ENCODE measurements around the gene VPS37B. TPM values are rescaled to one million over a fixed set of nuclear protein-coding genes. Genes with fewer than 3 reads are reported as not detected.

Gene VPS37B
- total and polyA plus RNA-seq, 2 of the 8 experiments (the other 6 are each of a cell fraction or from before 2014, with no cell fraction given), result 11.9 to 15.7 TPM

DNA sequence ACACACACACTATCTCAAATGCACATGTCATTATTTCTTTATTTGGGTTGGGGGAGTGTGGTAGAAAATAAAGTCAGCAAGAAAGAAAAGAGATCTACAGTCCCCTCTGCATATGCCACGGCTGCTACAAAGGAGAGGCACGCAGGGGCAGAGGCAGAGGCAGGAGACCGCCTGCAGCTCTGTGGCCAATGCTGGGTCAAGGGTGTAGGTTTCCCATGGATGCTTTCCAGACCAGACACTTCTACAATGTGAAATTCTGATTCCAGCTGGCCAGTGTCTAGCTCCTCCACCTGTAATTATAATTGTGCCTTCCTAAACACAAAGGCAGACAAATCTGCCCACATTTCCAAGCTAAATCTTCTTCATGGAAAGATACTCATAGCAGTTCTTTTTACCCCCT lies 19.2 kb downstream of the VPS37B start:
- peaks cover 50 to 69% of the 10 kb centered on the region in 2 experiments for H4K20me1 ChIP-seq (replicated peaks in 1 of 2; ENCODE audit: control insufficient read depth in 1 of 2, insufficient read depth in 2 of 2, low read length in 2 of 2)
- H2AK5ac ChIP-seq (ENCODE audit: low read depth, low read length), result no peak overlapping the region
- H3K79me2 ChIP-seq (ENCODE audit: control insufficient read depth in 1 of 2, insufficient read depth in 2 of 2, low read length in 2 of 2), result peaks cover 0 to 10% of the 10 kb centered on the region in 2 experiments; a peak in 1 of 4 replicates

More for the DNA sequence above, 19.2 kb downstream of the VPS37B start:
- Histone ChIP-seq H2BK15ac (ENCODE audit: low read length) (no peak overlapping the region), H2BK12ac (ENCODE audit: low read depth, low read length) (no peak overlapping the region), H2BK20ac (ENCODE audit: low read length) (no peak overlapping the region), H3K36me3 (ENCODE audit: control insufficient read depth in 2 of 4, insufficient read depth in 4 of 4, low read length in 3 of 4) (no peaks in the 10 kb centered on the region), H4K8ac (ENCODE audit: extremely low read depth, insufficient read depth, low read length) (no peak overlapping the region), H3K14ac (ENCODE audit: insufficient read length) (no peak overlapping the region), H3K4ac (replicated peaks; ENCODE audit: insufficient read length, low read depth, low read length) (no peak overlapping the region), H3K56ac (replicated peaks; ENCODE audit: insufficient read length, low read depth, low read length) (no peak overlapping the region), H3K4me1 (replicated peaks in 1 of 4; ENCODE audit: control insufficient read depth in 3 of 4, insufficient read depth in 4 of 4, low read length in 3 of 4) (peaks cover 6 to 23% (median 8%) of the 10 kb centered on the region in 4 experiments), H3K9me3 (ENCODE audit: insufficient read depth in 2 of 2, low read depth in 1 of 2, low read length in 1 of 2) (no peaks in the 10 kb centered on the region), H3K18ac (ENCODE audit: extremely low read depth, low read length) (no peak overlapping the region), H4K91ac (replicated peaks; ENCODE audit: insufficient read length, low read length) (no peak overlapping the region), H4K5ac (ENCODE audit: insufficient read length, low read depth, low read length) (no peak overlapping the region), H2AFZ (ENCODE audit: low read length) (no peak overlapping the region), H2BK5ac (ENCODE audit: low read depth, low read length) (no peak overlapping the region), H3K9ac (replicated peaks in 1 of 4; ENCODE audit: extremely low read depth in 1 of 4, low read depth in 3 of 4, low read length in 3 of 4) (no peak overlapping the region), H3K27me3 (replicated peaks in 1 of 4; ENCODE audit: control insufficient read depth in 3 of 4, extremely low read depth in 1 of 4, insufficient read depth in 3 of 4, low read length in 3 of 4) (peaks cover 25 to 76% (median 73%) of the 10 kb centered on the region in 4 experiments), H3K4me3 (ENCODE audit: extremely low read depth in 1 of 4, insufficient read depth in 2 of 4, low read depth in 3 of 4, low read length in 4 of 4) (no peak overlapping the region), H3K79me1 (ENCODE audit: low read depth, low read length) (peaks cover 4% of the 10 kb centered on the region; the same call in 1 of the 2 replicates), H3K23ac (ENCODE audit: insufficient read length) (no peak overlapping the region), H3K23me2 (ENCODE audit: low read depth, low read length) (no peaks in the 10 kb centered on the region), H3K27ac (ENCODE audit: low read depth, low read length) (no peak overlapping the region), H3K4me2 (ENCODE audit: insufficient read depth in 1 of 2, low read depth in 2 of 2, low read length in 2 of 2) (no peak overlapping the region), H2BK120ac (replicated peaks; ENCODE audit: low read depth, low read length) (no peak overlapping the region)
- FAIRE-seq (no peak), DNase-seq (ENCODE audit: low read depth in 1 of 2, low spot score in 2 of 2) (no peak)
- WGBS, 2 experiments (ENCODE audit: extremely low coverage in 1 of 2, insufficient coverage in 1 of 2, insufficient read length in 1 of 2, insufficient replicate concordance in 2 of 2, low coverage in 1 of 2, low lambda C conversion rate in 2 of 2, missing lambda C conversion rate in 1 of 2), result 80% methylated on average over 3 of the region's 3 CpGs; no CpG with 5 or more reads in 1 of the 2 experiments
- ChIA-PET CTCF (ENCODE audit: partially characterized antibody) (interaction anchor here (1.3 to 2.3 kb wide), 3 partner anchors 12 to 72 kb away, joined by 3 to 7 read pairs (median 6); no protein-coding TSS in a partner anchor), POLR2A (ENCODE audit: partially characterized antibody) (interaction anchor here (0.6 to 1.5 kb wide), 3 partner anchors 12 to 78 kb away, joined by 3 to 7 read pairs (median 5); no protein-coding TSS in a partner anchor)
- TF ChIP-seq CHD2 (IDR thresholded peaks at IDR 0.05; ENCODE audit: low read length) (no peak), NANOG (IDR thresholded peaks at IDR 0.05; ENCODE audit: insufficient read depth, low read depth, low read length, poor library complexity, severe bottlenecking) (no peak)

All from H1 (cell line).